HL-60 (cell line): Measurements from ENCODE around the gene LIN52.

Experiments
- CTCF ChIP-seq: IDR thresholded peaks from one replicate; pipeline ENCODE4 v1.5.1; 2011; ENCODE audit warnings: low read length, control low read depth, inconsistent platforms; ENCODE audit not compliant: insufficient read depth
- POLR2AphosphoS5 ChIP-seq: IDR thresholded peaks from 2 replicates; pipeline ENCODE4 v1.6.1; 2012; ENCODE audit warnings: low read depth
- SPI1 ChIP-seq: IDR thresholded peaks from 2 replicates; pipeline ENCODE4 v1.6.1; 2012; ENCODE audit warnings: low read depth, mild to moderate bottlenecking, borderline replicate concordance

GRCh38 chr14:74238974-74239847 lies 154.5 kb downstream of the LIN52 start, which contains the start of gene VSX2:
- no peak for TF ChIP-seq POLR2AphosphoS5
- no peak for TF ChIP-seq CTCF
- TF ChIP-seq SPI1, result no peak
